ENCODE measurements around the gene GTF2H3.

DNA sequence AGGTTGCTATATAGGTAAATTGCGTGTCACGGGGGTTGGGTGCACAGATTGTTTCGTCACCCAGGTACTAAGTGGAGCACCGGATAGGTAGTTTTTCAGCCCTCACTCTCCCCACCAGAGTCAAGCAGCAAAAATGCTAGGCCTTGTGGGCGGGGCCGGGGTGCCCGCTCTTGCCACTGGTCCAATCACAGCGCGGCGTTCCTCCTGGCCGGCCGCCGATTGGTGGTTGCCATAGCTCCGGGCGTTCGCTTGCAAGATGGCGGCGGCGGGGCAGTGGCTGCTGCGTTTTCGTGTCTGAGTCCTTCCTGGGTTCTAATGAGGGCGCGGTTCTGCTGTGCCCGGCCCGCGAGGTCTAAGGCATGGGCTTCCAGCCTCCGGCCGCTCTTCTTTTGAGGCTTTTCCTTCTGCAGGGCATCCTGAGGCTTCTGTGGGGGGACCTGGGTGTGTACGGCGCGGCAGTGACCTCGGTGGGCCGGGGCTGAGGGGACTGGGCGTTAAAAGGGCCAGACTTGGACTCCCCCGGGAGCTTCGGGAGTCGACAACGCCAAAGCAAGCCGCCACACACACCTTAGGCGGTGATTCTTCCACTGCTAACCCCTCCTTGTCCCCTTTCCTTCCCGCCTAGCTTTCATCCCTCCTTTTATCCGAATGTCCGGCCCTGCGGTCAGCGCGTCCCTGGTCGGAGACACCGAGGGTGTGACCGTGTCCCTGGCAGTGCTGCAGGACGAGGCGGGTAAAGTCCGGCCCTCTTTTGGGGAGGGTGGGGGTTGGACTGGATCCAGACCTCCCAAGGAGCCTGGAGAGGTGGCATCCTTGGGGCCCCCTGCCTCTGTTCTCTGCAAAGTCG lies 37.5 kb downstream of the GTF2H3 start, which contains the start of gene TCTN2:
- TF ChIP-seq CTCF (IDR thresholded peaks at IDR 0.05 in 8 of 11, conservative IDR thresholded peaks at IDR 0.05 in 3 of 11) (no peak), POLR2AphosphoS5 (IDR thresholded peaks at IDR 0.05) (peak; percentile 51 to 81 (median 73)), POLR2A (IDR thresholded peaks at IDR 0.05) (no peak)

Data from spleen (tissue), 7 donors.